ENCODE data around the gene PFN2.
"Not testable (repeated sequence)": the region's sequence is repeated elsewhere in the genome, so short reads cannot be mapped to it uniquely, and the experiment has no call there.

Gene PFN2

GRCh38 chr3:149941946-149942345 lies 28.7 kb downstream of the PFN2 start:
- TF ChIP-seq CTCF (IDR thresholded peaks at IDR 0.05; ENCODE audit: borderline replicate concordance, insufficient read depth, low read depth, low read length) = no peak
- no peak overlapping the region for H3K4me3 ChIP-seq (ENCODE audit: low read depth, low read length)

- no peak for TF ChIP-seq CTCF (IDR thresholded peaks at IDR 0.05; ENCODE audit: borderline replicate concordance, insufficient read depth, low read depth, low read length)
Observed at GRCh38 chr3:149941186-149941585, 29.5 kb downstream of the PFN2 start.

GRCh38 chr3:149938392-149939055 lies 32.2 kb downstream of the PFN2 start:
- not testable (repeated sequence) for H3K4me3 ChIP-seq (ENCODE audit: low read depth, low read length)

More at GRCh38 chr3:149941186-149941585, 29.5 kb downstream of the PFN2 start:
- H3K4me3 ChIP-seq (ENCODE audit: low read depth, low read length) = no peak overlapping the region

GRCh38 chr3:149936812-149937230 lies 33.9 kb downstream of the PFN2 start:
- H3K4me3 ChIP-seq (ENCODE audit: low read depth, low read length) = no peak overlapping the region
- peak; percentile 78 for TF ChIP-seq CTCF (IDR thresholded peaks at IDR 0.05; ENCODE audit: borderline replicate concordance, insufficient read depth, low read depth, low read length)

- no peak for TF ChIP-seq CTCF (IDR thresholded peaks at IDR 0.05; ENCODE audit: borderline replicate concordance, insufficient read depth, low read depth, low read length)
Observed at GRCh38 chr3:149934524-149934923, 36.2 kb downstream of the PFN2 start.

GRCh38 chr3:149933858-149934257 lies 36.8 kb downstream of the PFN2 start:
- TF ChIP-seq CTCF (IDR thresholded peaks at IDR 0.05; ENCODE audit: borderline replicate concordance, insufficient read depth, low read depth, low read length) = no peak
- H3K4me3 ChIP-seq (ENCODE audit: low read depth, low read length) = no peak overlapping the region

More at GRCh38 chr3:149934524-149934923, 36.2 kb downstream of the PFN2 start:
- H3K4me3 ChIP-seq (ENCODE audit: low read depth, low read length) = no peak overlapping the region

- H3K4me3 ChIP-seq (ENCODE audit: low read depth, low read length) = no peak overlapping the region
- no peak for TF ChIP-seq CTCF (IDR thresholded peaks at IDR 0.05; ENCODE audit: borderline replicate concordance, insufficient read depth, low read depth, low read length)
Observed at GRCh38 chr3:149933008-149933407, 37.7 kb downstream of the PFN2 start.

Data from GM12875 (cell line).